Measurements from ENCODE around the gene IGLL5. TPM values are rescaled to one million over a fixed set of nuclear protein-coding genes. Genes with fewer than 3 reads are reported as not detected.
A peak's percentile ranks its signal among the peaks of the same experiment; 100 is the strongest.

Gene IGLL5
- total RNA-seq, 1 experiment from 2014 or later: not detected

DNA sequence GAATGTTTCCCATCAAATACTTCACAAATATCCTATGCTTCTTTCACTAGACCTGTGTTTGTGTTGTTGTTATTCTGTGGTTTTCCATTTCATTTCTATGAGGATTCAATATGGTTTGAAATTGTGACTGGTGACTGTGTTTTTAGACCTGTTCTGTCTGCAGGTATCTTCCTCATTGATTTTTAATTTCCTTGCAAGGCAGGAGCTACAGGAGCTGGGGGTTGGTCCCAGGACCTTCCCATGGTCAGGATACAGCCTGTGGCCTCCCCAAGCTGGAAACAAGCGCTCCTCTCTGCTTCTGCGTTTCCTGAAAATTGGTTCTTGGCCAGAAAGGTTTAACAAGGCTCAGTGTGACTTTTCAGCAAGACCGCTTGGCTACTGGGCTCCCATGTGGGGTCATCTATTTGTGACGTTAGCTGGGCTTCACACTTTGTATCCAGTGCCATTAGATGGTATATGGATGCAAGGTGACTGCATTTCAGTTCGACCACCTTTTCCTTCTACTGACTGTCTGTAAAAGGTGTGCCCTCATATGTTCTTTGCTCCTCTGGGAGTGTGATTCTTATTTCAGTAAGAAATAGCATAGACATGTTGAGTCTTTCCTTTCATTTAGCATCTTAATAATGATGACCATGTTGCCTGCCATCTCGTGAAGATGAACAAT is 21.5 kb downstream of the IGLL5 start:
- Histone ChIP-seq H3K36me3 (replicated peaks; ENCODE audit: control insufficient read depth, insufficient read depth, low read length) (no peaks in the 10 kb centered on the region), H3K27me3 (ENCODE audit: control insufficient read depth, insufficient read depth, low read length) (no peaks in the 10 kb centered on the region), H3K4me3 (ENCODE audit: insufficient read depth, low read depth, low read length) (no peak overlapping the region)
- DNase-seq: no peak

DNA sequence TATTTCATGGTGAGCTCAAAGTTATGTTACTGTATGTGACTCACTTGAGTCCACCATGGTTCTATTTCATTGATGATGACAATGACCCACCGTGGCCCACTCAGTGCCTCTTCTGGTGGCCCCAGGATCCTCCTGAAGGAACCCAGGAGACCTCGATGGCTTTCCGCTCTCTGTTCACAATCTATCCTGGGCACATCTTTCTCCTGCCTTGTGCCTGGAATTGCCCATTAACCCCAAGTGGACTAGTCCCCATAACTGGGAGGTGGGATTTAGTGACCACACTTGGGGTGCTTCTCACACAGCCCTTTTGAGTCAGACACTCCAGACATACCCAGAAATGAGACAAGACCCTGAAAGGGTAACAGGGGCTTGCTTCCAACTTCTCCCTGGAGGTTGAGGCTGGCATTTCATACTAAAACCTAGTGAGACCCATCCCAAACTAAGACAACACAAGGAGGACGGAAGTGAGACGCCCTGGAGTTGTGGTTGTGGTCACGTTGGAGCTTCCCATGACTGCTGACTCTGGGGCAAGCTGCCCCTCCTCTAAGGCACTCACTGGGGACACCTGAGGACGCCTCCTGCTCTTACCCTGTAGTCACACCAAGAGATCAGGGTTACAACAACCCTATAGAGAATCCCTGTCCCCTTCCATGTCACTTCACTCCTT is 22.1 kb downstream of the IGLL5 start:
- no peaks in the 10 kb centered on the region for H3K27me3 ChIP-seq (ENCODE audit: control insufficient read depth, insufficient read depth, low read length)

DNA sequence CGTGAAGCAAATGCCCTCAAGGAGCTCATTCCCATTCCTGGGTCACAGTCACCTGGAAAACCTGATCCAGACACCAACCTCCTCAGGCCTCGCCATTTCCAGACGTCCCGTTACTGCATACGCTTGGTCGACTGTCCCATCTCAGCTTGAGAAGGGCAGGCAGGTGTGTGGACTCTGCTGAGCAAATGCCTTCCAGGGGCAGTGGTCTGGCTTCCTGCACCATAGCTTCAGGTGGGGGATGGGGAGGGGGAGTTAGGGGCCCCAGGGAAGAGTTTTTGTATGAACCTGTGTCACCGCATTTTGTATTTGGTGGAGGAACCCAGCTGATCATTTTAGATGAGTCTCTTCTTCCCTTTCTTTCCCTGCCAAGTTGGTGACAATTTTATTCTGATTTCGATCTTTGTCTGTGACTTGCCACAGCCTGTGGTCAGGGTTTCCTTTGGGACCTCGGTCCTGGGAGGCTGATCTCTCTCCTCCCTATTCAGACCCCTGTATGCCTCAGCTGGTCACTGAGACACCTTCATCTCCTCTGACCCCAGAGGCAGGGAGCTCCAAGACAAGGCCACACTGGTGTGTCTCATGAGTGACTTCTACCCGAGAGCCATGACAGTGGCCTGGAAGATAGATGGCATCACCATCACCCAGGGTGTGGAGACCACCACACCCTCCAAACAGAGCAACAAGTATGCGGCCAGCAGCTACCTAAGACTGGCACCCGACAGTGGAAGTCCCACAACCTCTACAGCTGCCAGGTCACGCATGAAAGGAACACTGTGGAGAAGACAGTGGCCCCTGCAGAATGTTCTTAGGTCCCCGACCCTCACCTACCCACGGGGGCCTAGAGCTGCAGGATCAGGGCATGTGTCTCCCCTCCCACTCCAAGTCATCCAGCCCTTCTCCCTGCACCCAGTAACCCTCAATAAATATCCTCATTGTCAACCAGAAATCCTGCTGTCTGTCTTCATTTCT is 22.9 kb downstream of the IGLL5 start:
- Histone ChIP-seq H3K27me3 (ENCODE audit: control insufficient read depth, insufficient read depth, low read length) (no peaks in the 10 kb centered on the region; the same call in 1 of the 2 replicates), H3K4me3 (ENCODE audit: insufficient read depth, low read depth, low read length) (no peak overlapping the region), H3K36me3 (replicated peaks; ENCODE audit: control insufficient read depth, insufficient read depth, low read length) (no peaks in the 10 kb centered on the region)
- DNase-seq: no peak

More for the DNA sequence above, 22.1 kb downstream of the IGLL5 start:
- no peak overlapping the region for H3K4me3 ChIP-seq (ENCODE audit: insufficient read depth, low read depth, low read length)
- DNase-seq: no peak
- no peaks in the 10 kb centered on the region for H3K36me3 ChIP-seq (replicated peaks; ENCODE audit: control insufficient read depth, insufficient read depth, low read length)

DNA sequence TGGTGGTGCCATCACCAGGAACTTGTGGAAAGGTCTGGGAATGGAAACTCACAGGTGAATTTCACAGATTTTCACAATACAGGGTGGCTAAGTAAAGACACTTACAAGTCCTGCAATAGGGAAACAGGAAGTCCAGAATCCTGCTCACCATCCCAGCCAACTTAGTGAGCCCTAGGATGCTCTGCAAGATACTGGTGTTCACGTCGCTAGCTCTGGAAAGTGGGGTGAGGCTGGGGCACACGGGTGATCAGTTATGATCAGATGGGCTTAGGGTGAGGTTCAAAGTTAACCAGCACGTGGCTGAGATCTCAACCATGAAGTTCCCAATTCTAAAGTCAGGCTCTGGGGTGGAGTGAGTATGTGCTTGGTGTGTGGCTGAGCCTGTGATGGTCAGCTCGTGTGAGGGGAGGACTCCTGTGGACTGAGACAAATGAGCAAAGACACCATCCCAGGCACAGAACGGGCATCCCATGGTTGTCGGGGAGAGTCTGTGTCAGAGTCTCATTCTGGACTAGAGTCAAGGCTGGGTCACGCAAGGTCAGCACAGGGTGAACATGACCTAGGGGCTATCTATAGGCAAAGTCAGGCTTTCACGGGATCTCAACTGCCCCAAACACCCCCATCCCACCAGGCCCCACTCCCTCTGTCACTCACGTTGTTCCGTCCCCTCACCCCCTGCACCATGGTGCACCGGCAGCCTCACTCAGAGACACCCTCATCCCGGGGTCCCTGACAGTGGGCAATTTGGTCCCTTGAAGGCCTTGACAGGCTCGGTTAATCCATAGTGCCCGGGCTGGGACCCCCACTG is 23.9 kb downstream of the IGLL5 start:
- H3K4me3 ChIP-seq (ENCODE audit: insufficient read depth, low read depth, low read length): no peak overlapping the region
- no peaks in the 10 kb centered on the region; the same call in 1 of the 2 replicates for H3K27me3 ChIP-seq (ENCODE audit: control insufficient read depth, insufficient read depth, low read length)
- no peaks in the 10 kb centered on the region for H3K36me3 ChIP-seq (replicated peaks; ENCODE audit: control insufficient read depth, insufficient read depth, low read length)
- DNase-seq: no peak

DNA sequence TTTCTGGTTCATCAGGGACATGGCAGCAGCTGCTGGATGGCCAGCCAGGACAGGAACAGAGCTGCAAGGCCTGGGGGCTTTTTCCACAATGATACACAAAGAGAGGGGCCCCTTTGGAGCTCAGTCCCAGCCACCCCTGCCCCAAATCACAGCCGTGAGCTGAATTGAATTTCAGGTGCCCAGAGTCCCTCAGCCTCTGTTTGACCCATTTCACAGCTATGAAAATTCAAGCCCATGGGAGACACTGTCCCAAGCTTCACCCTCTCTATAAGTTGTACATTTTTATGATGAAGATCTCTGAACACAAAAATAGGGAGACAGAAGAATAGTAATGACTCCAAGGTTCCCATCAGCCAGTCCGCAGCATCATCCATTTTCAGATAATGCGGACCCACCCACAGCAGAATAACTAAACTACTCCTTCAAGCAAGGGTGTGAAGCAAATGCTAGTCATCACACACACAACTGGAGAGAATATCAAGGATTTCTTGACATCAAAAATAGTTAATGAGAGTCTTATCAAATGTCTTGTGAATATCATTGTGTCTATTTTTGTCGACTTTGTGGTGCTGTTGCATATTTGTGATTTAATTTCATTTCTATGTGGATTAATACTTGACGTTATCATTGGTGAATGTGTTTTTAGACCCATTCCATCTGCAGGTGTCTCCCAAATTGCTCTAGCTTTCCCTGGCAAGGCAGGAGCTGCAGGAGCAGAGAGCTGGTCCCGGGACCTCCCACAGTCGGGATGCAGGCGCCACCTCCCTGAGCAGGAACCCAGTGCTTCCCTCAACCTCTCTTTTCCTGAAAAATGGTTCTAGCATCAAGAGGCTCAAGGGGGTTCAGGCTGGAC is 24.7 kb downstream of the IGLL5 start:
- Histone ChIP-seq H3K36me3 (replicated peaks; ENCODE audit: control insufficient read depth, insufficient read depth, low read length) (no peaks in the 10 kb centered on the region), H3K4me3 (ENCODE audit: insufficient read depth, low read depth, low read length) (no peak overlapping the region), H3K27me3 (ENCODE audit: control insufficient read depth, insufficient read depth, low read length) (no peaks in the 10 kb centered on the region; the same call in 1 of the 2 replicates)
- no peak for DNase-seq

DNA sequence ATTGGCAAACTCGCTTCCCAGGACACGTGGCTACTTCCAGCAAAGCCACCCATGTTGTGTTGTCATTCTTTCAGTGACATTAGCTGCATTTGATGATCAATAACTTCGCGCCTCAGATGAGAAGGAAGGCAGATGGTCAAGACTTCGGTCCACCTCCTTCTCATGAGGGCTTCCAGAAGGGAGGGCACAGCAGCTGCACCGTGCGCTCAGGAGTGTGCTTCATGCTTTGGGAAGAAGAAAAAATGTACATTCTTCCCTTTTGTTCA is 25.3 kb downstream of the IGLL5 start:
- Histone ChIP-seq H3K27me3 (ENCODE audit: control insufficient read depth, insufficient read depth, low read length) (no peaks in the 10 kb centered on the region; the same call in 1 of the 2 replicates), H3K36me3 (replicated peaks; ENCODE audit: control insufficient read depth, insufficient read depth, low read length) (no peaks in the 10 kb centered on the region)
- DNase-seq: no peak

DNA sequence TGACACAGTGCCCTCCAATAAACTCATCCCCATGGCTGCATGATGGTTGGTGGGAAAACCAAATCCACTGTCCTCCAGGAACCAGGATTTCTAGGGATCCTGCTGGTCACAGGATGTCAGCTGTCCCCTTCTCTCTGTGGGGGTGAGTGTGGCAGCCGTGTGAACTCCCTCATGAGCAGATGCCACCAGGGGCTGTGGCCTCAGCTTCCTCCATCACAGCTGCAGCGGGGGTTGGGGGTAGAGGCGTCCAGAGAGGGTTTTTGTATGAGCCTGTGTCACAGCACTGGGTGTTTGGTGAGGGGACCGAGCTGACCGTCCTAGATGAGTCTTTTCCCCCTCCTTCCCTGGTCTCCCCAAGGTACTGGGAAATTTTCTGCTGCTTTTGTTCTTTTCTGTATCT is 26.4 kb downstream of the IGLL5 start:
- H3K27me3 ChIP-seq (ENCODE audit: control insufficient read depth, insufficient read depth, low read length): no peaks in the 10 kb centered on the region; the same call in 1 of the 2 replicates
- DNase-seq: no peak
- no peaks in the 10 kb centered on the region for H3K36me3 ChIP-seq (replicated peaks; ENCODE audit: control insufficient read depth, insufficient read depth, low read length)
- H3K4me3 ChIP-seq (ENCODE audit: insufficient read depth, low read depth, low read length): no peak overlapping the region

More for the DNA sequence above, 25.3 kb downstream of the IGLL5 start:
- no peak overlapping the region for H3K4me3 ChIP-seq (ENCODE audit: insufficient read depth, low read depth, low read length)

DNA sequence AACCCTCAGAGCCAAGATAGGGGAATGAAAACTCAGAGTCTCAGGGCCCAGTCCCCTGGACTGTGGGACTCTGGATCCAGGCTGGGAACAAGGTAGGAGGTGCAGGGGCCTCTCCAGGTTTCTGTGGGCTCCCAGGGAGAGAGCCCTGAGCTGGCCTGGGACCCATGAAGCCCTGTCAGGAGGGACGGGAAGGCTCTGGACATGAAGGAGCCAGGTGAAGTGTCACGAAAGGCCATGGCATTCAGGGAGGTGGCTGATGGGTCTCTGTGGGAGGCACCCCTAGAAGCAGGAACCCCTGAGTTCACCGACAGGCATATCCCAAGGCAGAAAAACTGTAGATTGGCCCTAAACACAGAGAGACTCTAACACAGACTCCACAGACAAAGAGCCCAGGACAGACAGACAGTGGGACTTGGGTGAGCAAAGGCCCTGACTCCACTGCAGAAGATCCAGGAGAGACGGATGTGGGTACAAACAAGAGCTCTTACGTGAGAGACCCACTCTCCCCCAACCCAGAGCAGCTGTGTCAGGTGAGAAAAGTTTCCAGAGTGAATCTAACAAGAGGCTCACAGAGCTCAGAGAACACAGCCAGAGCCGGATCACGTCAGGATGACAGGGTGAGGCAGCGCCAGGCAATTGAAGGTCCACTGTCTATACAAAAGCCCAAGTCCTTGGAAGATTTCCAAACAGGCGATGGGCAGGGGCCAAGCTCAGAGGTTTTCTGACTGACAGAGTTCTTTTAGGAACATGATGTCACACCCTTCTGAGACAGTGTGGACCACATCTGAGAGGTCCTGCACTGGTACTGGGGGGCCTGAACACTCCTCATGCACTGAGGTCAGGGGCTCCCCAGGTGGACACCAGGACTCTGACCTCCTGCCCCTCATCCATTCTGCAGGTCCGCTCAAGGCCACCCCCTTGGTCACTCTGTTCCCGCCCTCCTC is 27.4 kb downstream of the IGLL5 start:
- no peak for DNase-seq
- Histone ChIP-seq H3K27me3 (ENCODE audit: control insufficient read depth, insufficient read depth, low read length) (no peaks in the 10 kb centered on the region; the same call in 1 of the 2 replicates), H3K36me3 (replicated peaks; ENCODE audit: control insufficient read depth, insufficient read depth, low read length) (no peaks in the 10 kb centered on the region), H3K4me3 (ENCODE audit: insufficient read depth, low read depth, low read length) (no peak overlapping the region)

DNA sequence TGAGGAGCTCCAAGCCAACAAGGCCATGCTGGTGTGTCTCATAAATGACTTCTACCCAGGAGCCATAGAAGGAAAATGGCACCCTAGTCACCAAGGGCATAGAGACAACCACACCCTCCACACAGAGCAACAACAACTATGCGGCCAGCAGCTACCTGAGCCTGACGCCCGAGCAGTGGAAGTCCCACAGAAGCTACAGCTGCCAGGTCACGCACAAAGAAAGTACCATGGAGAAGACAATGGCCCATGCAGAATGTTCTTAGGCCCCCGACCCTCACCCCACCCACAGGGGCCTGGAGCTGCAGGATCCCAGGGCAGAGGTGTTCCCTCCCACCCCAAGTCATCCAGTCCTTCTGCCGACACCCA is 28.0 kb downstream of the IGLL5 start:
- Histone ChIP-seq H3K27me3 (ENCODE audit: control insufficient read depth, insufficient read depth, low read length) (no peaks in the 10 kb centered on the region; the same call in 1 of the 2 replicates), H3K36me3 (replicated peaks; ENCODE audit: control insufficient read depth, insufficient read depth, low read length) (no peaks in the 10 kb centered on the region), H3K4me3 (ENCODE audit: insufficient read depth, low read depth, low read length) (no peak overlapping the region)
- DNase-seq: no peak

DNA sequence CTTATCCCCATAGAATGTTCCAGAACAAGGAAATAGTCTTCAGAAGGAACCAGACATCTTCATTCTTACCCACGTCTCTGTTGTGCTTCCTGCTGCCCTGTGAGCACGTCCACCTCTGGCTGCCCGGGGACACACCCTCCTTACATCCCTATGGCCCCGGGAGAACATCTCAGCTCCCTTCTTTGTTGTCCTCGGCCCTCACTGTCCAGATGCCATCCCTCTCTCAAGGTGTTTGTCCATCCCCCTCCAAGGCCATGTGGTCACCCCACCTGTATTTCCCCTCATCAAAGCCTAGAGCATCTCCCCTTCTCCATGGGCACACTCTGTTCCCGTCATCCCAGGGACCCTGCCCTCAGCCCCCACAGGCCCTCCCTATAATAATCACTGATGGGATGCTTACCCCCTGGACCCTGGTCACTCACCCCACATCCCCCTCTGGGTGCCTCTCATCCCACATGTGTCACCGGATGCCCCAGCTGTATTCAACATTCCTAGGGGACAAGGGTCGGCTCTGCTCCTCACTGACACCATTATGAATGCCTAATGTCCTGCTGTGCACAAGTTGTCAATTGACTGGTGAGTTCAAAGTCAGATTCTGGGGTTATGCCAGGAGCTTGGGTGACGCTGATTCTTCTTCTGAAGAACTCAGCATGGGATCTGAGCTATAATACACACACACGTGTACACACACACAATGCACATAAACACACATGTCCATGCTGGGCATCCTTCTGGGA is 28.8 kb downstream of the IGLL5 start:
- peak; percentile 21 for DNase-seq

DNA sequence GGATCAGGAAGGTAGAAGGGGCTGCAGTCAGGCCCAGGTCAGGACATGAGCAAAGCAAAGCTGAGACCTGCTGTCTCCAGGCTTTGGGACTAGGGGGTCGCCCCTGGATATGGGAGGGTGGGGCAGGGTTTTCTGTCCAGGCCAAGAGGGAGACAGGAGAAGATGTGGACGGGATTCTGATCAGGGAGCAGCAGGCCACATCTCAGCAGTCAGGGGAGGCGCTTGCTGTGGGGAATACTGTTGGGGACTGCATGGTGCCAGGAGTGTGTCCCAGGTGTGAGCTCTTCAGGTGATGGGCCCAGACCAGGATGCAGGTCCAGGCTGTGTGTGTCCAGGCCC is 29.3 kb downstream of the IGLL5 start:
- H3K27me3 ChIP-seq (ENCODE audit: control insufficient read depth, insufficient read depth, low read length): no peaks in the 10 kb centered on the region; the same call in 1 of the 2 replicates
- DNase-seq: peak; percentile 17

More for the DNA sequence above, 28.8 kb downstream of the IGLL5 start:
- H3K36me3 ChIP-seq (replicated peaks; ENCODE audit: control insufficient read depth, insufficient read depth, low read length): no peaks in the 10 kb centered on the region
- H3K27me3 ChIP-seq (ENCODE audit: control insufficient read depth, insufficient read depth, low read length): no peaks in the 10 kb centered on the region; the same call in 1 of the 2 replicates
- H3K4me3 ChIP-seq (ENCODE audit: insufficient read depth, low read depth, low read length): no peak overlapping the region

DNA sequence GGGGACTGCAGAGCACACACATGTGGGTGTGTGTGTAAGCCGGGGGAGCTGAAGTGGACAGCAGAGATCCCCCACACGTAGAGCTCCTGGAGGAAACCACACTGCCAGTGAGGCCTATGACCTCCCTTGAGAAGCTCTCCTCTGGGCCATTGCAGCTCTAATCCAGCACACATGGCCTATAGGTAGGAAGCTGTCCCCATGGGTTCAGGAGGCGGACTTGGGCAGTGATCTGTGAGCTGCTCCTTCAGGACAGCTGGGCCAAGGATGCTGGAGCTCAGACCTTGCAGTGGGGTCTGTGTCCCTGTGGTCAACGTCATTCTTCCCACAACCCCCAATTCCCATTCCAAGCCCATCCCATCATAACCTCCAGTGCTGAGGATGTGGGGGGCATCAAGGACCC is 29.8 kb downstream of the IGLL5 start:
- DNase-seq: peak; percentile 16
- Histone ChIP-seq H3K4me3 (ENCODE audit: insufficient read depth, low read depth, low read length) (no peak overlapping the region), H3K36me3 (replicated peaks; ENCODE audit: control insufficient read depth, insufficient read depth, low read length) (no peaks in the 10 kb centered on the region), H3K27me3 (ENCODE audit: control insufficient read depth, insufficient read depth, low read length) (no peaks in the 10 kb centered on the region; the same call in 1 of the 2 replicates)

More for the DNA sequence above, 29.3 kb downstream of the IGLL5 start:
- Histone ChIP-seq H3K36me3 (replicated peaks; ENCODE audit: control insufficient read depth, insufficient read depth, low read length) (no peaks in the 10 kb centered on the region), H3K4me3 (ENCODE audit: insufficient read depth, low read depth, low read length) (no peak overlapping the region)
